ENCODE data around the gene LRRC2.

The LRRC2 gene

GRCh38 chr3:46536758-46537157 is 29.3 kb downstream of the LRRC2 start:
- Histone ChIP-seq H3K27me3 (ENCODE audit: insufficient read depth, poor library complexity, severe bottlenecking) (no peaks in the 10 kb centered on the region), H3K27ac (replicated peaks) (no peak overlapping the region), H3K4me3 (replicated peaks; ENCODE audit: insufficient read depth, low read length) (no peak overlapping the region)
- TF ChIP-seq POLR2AphosphoS5 (IDR thresholded peaks at IDR 0.05; ENCODE audit: low read depth) = no peak
- TF ChIP-seq GABPA (IDR thresholded peaks at IDR 0.05; ENCODE audit: low read depth) = no peak
- TF ChIP-seq, protein P1, sequence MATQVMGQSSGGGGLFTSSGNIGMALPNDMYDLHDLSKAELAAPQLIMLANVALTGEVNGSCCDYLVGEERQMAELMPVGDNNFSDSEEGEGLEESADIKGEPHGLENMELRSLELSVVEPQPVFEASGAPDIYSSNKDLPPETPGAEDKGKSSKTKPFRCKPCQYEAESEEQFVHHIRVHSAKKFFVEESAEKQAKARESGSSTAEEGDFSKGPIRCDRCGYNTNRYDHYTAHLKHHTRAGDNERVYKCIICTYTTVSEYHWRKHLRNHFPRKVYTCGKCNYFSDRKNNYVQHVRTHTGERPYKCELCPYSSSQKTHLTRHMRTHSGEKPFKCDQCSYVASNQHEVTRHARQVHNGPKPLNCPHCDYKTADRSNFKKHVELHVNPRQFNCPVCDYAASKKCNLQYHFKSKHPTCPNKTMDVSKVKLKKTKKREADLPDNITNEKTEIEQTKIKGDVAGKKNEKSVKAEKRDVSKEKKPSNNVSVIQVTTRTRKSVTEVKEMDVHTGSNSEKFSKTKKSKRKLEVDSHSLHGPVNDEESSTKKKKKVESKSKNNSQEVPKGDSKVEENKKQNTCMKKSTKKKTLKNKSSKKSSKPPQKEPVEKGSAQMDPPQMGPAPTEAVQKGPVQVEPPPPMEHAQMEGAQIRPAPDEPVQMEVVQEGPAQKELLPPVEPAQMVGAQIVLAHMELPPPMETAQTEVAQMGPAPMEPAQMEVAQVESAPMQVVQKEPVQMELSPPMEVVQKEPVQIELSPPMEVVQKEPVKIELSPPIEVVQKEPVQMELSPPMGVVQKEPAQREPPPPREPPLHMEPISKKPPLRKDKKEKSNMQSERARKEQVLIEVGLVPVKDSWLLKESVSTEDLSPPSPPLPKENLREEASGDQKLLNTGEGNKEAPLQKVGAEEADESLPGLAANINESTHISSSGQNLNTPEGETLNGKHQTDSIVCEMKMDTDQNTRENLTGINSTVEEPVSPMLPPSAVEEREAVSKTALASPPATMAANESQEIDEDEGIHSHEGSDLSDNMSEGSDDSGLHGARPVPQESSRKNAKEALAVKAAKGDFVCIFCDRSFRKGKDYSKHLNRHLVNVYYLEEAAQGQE (IDR thresholded peaks at IDR 0.05; ENCODE audit: insufficient replicate concordance, low read depth) = no peak
- TF ChIP-seq SPI1 (IDR thresholded peaks at IDR 0.05; ENCODE audit: borderline replicate concordance, low read depth) = no peak
- TF ChIP-seq, protein P2, sequence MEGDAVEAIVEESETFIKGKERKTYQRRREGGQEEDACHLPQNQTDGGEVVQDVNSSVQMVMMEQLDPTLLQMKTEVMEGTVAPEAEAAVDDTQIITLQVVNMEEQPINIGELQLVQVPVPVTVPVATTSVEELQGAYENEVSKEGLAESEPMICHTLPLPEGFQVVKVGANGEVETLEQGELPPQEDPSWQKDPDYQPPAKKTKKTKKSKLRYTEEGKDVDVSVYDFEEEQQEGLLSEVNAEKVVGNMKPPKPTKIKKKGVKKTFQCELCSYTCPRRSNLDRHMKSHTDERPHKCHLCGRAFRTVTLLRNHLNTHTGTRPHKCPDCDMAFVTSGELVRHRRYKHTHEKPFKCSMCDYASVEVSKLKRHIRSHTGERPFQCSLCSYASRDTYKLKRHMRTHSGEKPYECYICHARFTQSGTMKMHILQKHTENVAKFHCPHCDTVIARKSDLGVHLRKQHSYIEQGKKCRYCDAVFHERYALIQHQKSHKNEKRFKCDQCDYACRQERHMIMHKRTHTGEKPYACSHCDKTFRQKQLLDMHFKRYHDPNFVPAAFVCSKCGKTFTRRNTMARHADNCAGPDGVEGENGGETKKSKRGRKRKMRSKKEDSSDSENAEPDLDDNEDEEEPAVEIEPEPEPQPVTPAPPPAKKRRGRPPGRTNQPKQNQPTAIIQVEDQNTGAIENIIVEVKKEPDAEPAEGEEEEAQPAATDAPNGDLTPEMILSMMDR (IDR thresholded peaks at IDR 0.05; ENCODE audit: insufficient read depth, low read length) = no peak
- no peak for DNase-seq (ENCODE audit: low read depth in 1 of 2, low spot score in 1 of 2)

GRCh38 chr3:46535746-46536145 is 30.4 kb downstream of the LRRC2 start:
- H3K4me3 ChIP-seq (replicated peaks; ENCODE audit: insufficient read depth, low read length) = no peak overlapping the region
- no peak for DNase-seq (ENCODE audit: low read depth in 1 of 2, low spot score in 1 of 2)
- no peak overlapping the region for H3K27ac ChIP-seq (replicated peaks)
- TF ChIP-seq SPI1 (IDR thresholded peaks at IDR 0.05; ENCODE audit: borderline replicate concordance, low read depth) (no peak), POLR2AphosphoS5 (IDR thresholded peaks at IDR 0.05; ENCODE audit: low read depth) (no peak), GABPA (IDR thresholded peaks at IDR 0.05; ENCODE audit: low read depth) (no peak)
- TF ChIP-seq, protein P1 (IDR thresholded peaks at IDR 0.05; ENCODE audit: insufficient replicate concordance, low read depth) = no peak
- TF ChIP-seq, protein P2 (IDR thresholded peaks at IDR 0.05; ENCODE audit: insufficient read depth, low read length) = no peak
- no peaks in the 10 kb centered on the region for H3K27me3 ChIP-seq (ENCODE audit: insufficient read depth, poor library complexity, severe bottlenecking)

DNA sequence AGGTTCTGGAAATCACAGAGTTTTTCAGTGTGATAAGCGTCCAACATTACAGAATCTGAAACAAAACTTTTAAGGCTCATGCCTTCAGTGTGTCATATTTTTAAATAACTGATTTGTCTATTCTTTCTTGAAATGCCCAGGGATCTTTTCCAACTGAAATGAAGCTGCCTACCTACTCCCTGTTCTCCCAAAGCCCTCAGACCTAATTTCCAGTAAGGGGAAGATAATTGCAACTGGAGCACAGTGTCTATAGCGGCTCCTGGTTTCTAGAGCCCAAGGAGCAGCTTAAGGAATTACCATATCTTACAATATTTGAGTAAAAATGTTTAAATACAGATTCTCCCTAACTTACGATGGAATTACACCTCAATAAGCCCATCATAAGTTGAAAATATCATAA is 33.0 kb downstream of the LRRC2 start:
- no peak for DNase-seq (ENCODE audit: low read depth in 1 of 2, low spot score in 1 of 2)
- no peak overlapping the region for H3K27ac ChIP-seq (replicated peaks)
- H3K27me3 ChIP-seq (ENCODE audit: insufficient read depth, poor library complexity, severe bottlenecking) = no peaks in the 10 kb centered on the region
- TF ChIP-seq GABPA (IDR thresholded peaks at IDR 0.05; ENCODE audit: low read depth) = no peak
- TF ChIP-seq, protein P1 (IDR thresholded peaks at IDR 0.05; ENCODE audit: insufficient replicate concordance, low read depth) = no peak
- H3K4me3 ChIP-seq (replicated peaks; ENCODE audit: insufficient read depth, low read length) = no peak overlapping the region

GRCh38 chr3:46527239-46527638 is 38.9 kb downstream of the LRRC2 start:
- TF ChIP-seq, protein P1 (IDR thresholded peaks at IDR 0.05; ENCODE audit: insufficient replicate concordance, low read depth) = no peak
- TF ChIP-seq, protein P2 (IDR thresholded peaks at IDR 0.05; ENCODE audit: insufficient read depth, low read length) = no peak
- TF ChIP-seq POLR2AphosphoS5 (IDR thresholded peaks at IDR 0.05; ENCODE audit: low read depth) (no peak), SPI1 (IDR thresholded peaks at IDR 0.05; ENCODE audit: borderline replicate concordance, low read depth) (no peak), GABPA (IDR thresholded peaks at IDR 0.05; ENCODE audit: low read depth) (no peak)
- no peak for DNase-seq (ENCODE audit: low read depth in 1 of 2, low spot score in 1 of 2)
- Histone ChIP-seq H3K27ac (replicated peaks) (no peak overlapping the region), H3K27me3 (ENCODE audit: insufficient read depth, poor library complexity, severe bottlenecking) (no peaks in the 10 kb centered on the region), H3K4me3 (replicated peaks; ENCODE audit: insufficient read depth, low read length) (no peak overlapping the region)

Measured in HL-60 (cell line).